ENCODE results near the gene PIEZO2. TPM values are rescaled to one million over a fixed set of nuclear protein-coding genes. Genes with fewer than 3 reads are reported as not detected.

PIEZO2 gene
- total RNA-seq, 1 donor from 2014 or later = 5.3 TPM

DNA sequence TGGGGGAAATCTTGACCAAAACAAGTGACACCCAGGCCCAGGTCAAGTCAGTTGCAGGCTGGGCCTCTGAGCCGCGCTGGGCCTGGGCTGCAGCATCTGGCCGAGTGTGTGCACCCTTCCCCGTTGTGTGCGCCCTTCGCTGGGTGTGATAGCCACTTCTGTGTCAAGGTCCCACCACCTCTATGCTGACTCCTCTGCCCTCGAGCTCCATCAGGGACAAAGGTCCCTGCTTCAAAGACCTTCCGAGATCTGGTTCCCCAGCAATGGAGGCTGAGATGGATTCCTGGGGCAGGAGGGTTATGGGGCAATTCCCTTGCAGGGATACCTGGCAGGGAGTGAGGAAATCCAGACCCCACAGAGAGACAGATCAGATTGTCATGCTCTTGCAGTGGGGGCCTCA is 93.6 kb downstream of the PIEZO2 start:
- no peaks in the 10 kb centered on the region for H3K27me3 ChIP-seq (ENCODE audit: insufficient read depth, low read length)
- H3K27ac ChIP-seq (ENCODE audit: low read depth, low read length) = no peak overlapping the region
- no peak overlapping the region for H3K4me2 ChIP-seq (ENCODE audit: low read length)
- Mint-ChIP-seq H3K4me3 (ENCODE audit: unreplicated experiment) (no peak overlapping the region), H3K4me1 (ENCODE audit: low read depth, unreplicated experiment) (peaks cover 8% of the 10 kb centered on the region), H3K27me3 (ENCODE audit: low read depth, unreplicated experiment) (peaks cover 1% of the 10 kb centered on the region), H3K27ac (ENCODE audit: unreplicated experiment) (no peak overlapping the region), H3K9me3 (ENCODE audit: unreplicated experiment) (peaks cover 9% of the 10 kb centered on the region), H3K36me3 (ENCODE audit: low read depth, unreplicated experiment) (no peaks in the 10 kb centered on the region)
- no peak for TF ChIP-seq CTCF (IDR thresholded peaks at IDR 0.05; ENCODE audit: insufficient read depth, low read depth, low read length)
- TF ChIP-seq EZH2 (IDR thresholded peaks at IDR 0.05; ENCODE audit: insufficient read depth, low read length) = no peak
- no peak for DNase-seq (ENCODE audit: low read depth)
- H3K9me3 ChIP-seq (ENCODE audit: insufficient read depth, low read depth, low read length) = no peaks in the 10 kb centered on the region
- H3K36me3 ChIP-seq (ENCODE audit: insufficient read depth, low read length) = no peaks in the 10 kb centered on the region
- no peak for FAIRE-seq
- H3K9ac ChIP-seq (ENCODE audit: low read length) = no peak overlapping the region
- H2AFZ ChIP-seq (ENCODE audit: low read depth, low read length) = no peak overlapping the region
- no peak overlapping the region for H3K4me3 ChIP-seq (ENCODE audit: insufficient read depth, low read depth, low read length)
- H4K20me1 ChIP-seq (ENCODE audit: insufficient read depth, low read length) = no peaks in the 10 kb centered on the region
- no peaks in the 10 kb centered on the region for H3K4me1 ChIP-seq (ENCODE audit: insufficient read depth, low read length)
- no peaks in the 10 kb centered on the region for H3K79me2 ChIP-seq (ENCODE audit: insufficient read depth, low read length)

DNA sequence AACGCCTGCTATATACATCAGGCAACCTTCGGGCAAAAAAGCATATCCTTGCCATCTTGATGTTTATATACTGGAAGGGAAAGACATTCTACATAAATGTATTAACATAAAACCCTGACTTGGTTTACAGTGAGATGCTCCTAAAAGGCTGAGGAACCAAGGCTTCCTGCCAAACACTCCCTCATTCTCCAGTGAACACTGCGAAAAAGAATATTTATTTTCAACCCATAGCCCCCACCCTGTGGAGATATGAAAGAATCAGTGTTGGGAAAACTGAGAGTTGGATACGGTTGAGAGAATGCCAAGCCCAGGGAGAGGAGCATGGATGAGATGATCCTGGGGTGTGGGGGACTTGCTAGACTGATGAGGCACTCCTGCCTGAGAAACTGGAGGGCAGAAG is 94.9 kb downstream of the PIEZO2 start:
- Mint-ChIP-seq H3K27ac (ENCODE audit: unreplicated experiment) (no peak overlapping the region), H3K9me3 (ENCODE audit: unreplicated experiment) (peaks cover 5% of the 10 kb centered on the region), H3K4me1 (ENCODE audit: low read depth, unreplicated experiment) (peaks cover 10% of the 10 kb centered on the region), H3K36me3 (ENCODE audit: low read depth, unreplicated experiment) (no peaks in the 10 kb centered on the region), H3K4me3 (ENCODE audit: unreplicated experiment) (no peak overlapping the region), H3K27me3 (ENCODE audit: low read depth, unreplicated experiment) (peaks cover 1% of the 10 kb centered on the region)
- no peak overlapping the region for H3K4me3 ChIP-seq (ENCODE audit: insufficient read depth, low read depth, low read length)
- no peaks in the 10 kb centered on the region for H3K9me3 ChIP-seq (ENCODE audit: insufficient read depth, low read depth, low read length)
- H4K20me1 ChIP-seq (ENCODE audit: insufficient read depth, low read length) = no peaks in the 10 kb centered on the region
- no peak overlapping the region for H3K27ac ChIP-seq (ENCODE audit: low read depth, low read length)
- H3K79me2 ChIP-seq (ENCODE audit: insufficient read depth, low read length) = no peaks in the 10 kb centered on the region
- no peaks in the 10 kb centered on the region for H3K4me1 ChIP-seq (ENCODE audit: insufficient read depth, low read length)
- no peak overlapping the region for H3K9ac ChIP-seq (ENCODE audit: low read length)
- no peaks in the 10 kb centered on the region for H3K27me3 ChIP-seq (ENCODE audit: insufficient read depth, low read length)
- H3K4me2 ChIP-seq (ENCODE audit: low read length) = no peak overlapping the region
- TF ChIP-seq EZH2 (IDR thresholded peaks at IDR 0.05; ENCODE audit: insufficient read depth, low read length) (no peak), CTCF (IDR thresholded peaks at IDR 0.05; ENCODE audit: insufficient read depth, low read depth, low read length) (no peak)
- FAIRE-seq = no peak
- H3K36me3 ChIP-seq (ENCODE audit: insufficient read depth, low read length) = no peaks in the 10 kb centered on the region
- DNase-seq (ENCODE audit: low read depth) = no peak
- H2AFZ ChIP-seq (ENCODE audit: low read depth, low read length) = no peak overlapping the region

- H3K4me3 Mint-ChIP-seq (ENCODE audit: unreplicated experiment) = no peak overlapping the region
- no peak overlapping the region for H2AFZ ChIP-seq (ENCODE audit: low read depth, low read length)
- H3K9ac ChIP-seq (ENCODE audit: low read length) = no peak overlapping the region
- H4K20me1 ChIP-seq (ENCODE audit: insufficient read depth, low read length) = no peaks in the 10 kb centered on the region
- no peak for TF ChIP-seq EZH2 (IDR thresholded peaks at IDR 0.05; ENCODE audit: insufficient read depth, low read length)
- no peak for TF ChIP-seq CTCF (IDR thresholded peaks at IDR 0.05; ENCODE audit: insufficient read depth, low read depth, low read length)
- no peak overlapping the region for H3K4me3 ChIP-seq (ENCODE audit: insufficient read depth, low read depth, low read length)
- no peak for FAIRE-seq
- H3K4me2 ChIP-seq (ENCODE audit: low read length) = no peak overlapping the region
- H3K36me3 Mint-ChIP-seq (ENCODE audit: low read depth, unreplicated experiment) = no peaks in the 10 kb centered on the region
- no peak overlapping the region for H3K27ac ChIP-seq (ENCODE audit: low read depth, low read length)
- H3K27ac Mint-ChIP-seq (ENCODE audit: unreplicated experiment) = no peak overlapping the region
- peaks cover 11% of the 10 kb centered on the region for H3K4me1 Mint-ChIP-seq (ENCODE audit: low read depth, unreplicated experiment)
- no peaks in the 10 kb centered on the region for H3K79me2 ChIP-seq (ENCODE audit: insufficient read depth, low read length)
- no peaks in the 10 kb centered on the region for H3K9me3 Mint-ChIP-seq (ENCODE audit: unreplicated experiment)
- no peaks in the 10 kb centered on the region for H3K4me1 ChIP-seq (ENCODE audit: insufficient read depth, low read length)
- no peaks in the 10 kb centered on the region for H3K36me3 ChIP-seq (ENCODE audit: insufficient read depth, low read length)
- peaks cover 1% of the 10 kb centered on the region for H3K27me3 Mint-ChIP-seq (ENCODE audit: low read depth, unreplicated experiment)
- H3K9me3 ChIP-seq (ENCODE audit: insufficient read depth, low read depth, low read length) = no peaks in the 10 kb centered on the region
- no peaks in the 10 kb centered on the region for H3K27me3 ChIP-seq (ENCODE audit: insufficient read depth, low read length)
- no peak for DNase-seq (ENCODE audit: low read depth)
Observed at GRCh38 chr18:11053293-11053692, 96.1 kb downstream of the PIEZO2 start.
